Cardiac muscle cell (in vitro differentiated cells and primary cell): Measurements from ENCODE around the gene TMEM186. TPM values are rescaled to one million over a fixed set of nuclear protein-coding genes. Genes with fewer than 3 reads are reported as not detected.
"Not testable (repeated sequence)": the region's sequence is repeated elsewhere in the genome, so short reads cannot be mapped to it uniquely, and the experiment has no call there.

Source experiments
- DNase-seq, 2 donors: peaks; one replicate each; pipeline versions ENCODE4 v3.0.0 to v3.0.0-alpha.2; 2010 to 2017; ENCODE audit warnings: low read depth in 1 of 2, low spot score in 1 of 2
- H3K27ac ChIP-seq: fragments of 200-600 bp; sonication (generic); 2 replicates; pipeline ENCODE4 v1.5.1; 2016
- H3K27me3 ChIP-seq: fragments of 200-600 bp; sonication (generic); 2 replicates; pipeline ENCODE4 v1.6.0; 2016; ENCODE audit warnings: control low read depth
- H3K36me3 ChIP-seq: fragments of 200-600 bp; sonication (generic); 2 replicates; pipeline ENCODE4 v1.5.1; 2016; ENCODE audit warnings: control low read depth
- H3K4me1 ChIP-seq: fragments of 200-600 bp; sonication (generic); 2 replicates; pipeline ENCODE4 v1.8.1; 2017; ENCODE audit warnings: low read depth, mild to moderate bottlenecking, mixed run types
- H3K4me3 ChIP-seq: fragments of 200-600 bp; sonication (generic); 2 replicates; pipeline ENCODE4 v1.5.1; 2016; ENCODE audit warnings: mild to moderate bottlenecking
- H3K9me3 ChIP-seq: fragments of 200-600 bp; sonication (generic); 2 replicates; pipeline ENCODE4 v1.5.1; 2017; ENCODE audit warnings: low read depth, mild to moderate bottlenecking, control low read depth
- polyA plus RNA-seq: library from polyadenylated mRNA; unstranded; fragments of >200 nt; fragmentation: Nextera tagmentation; extraction: Ambion mirVana; gene quantifications from 2 replicates; pipeline ENCODE4 v1.2.1, GENCODE V29; 2016
- total RNA-seq: library from RNA; depleted of rRNA; stranded (reverse); fragments of >200 nt; gene quantifications from 2 replicates; pipeline ENCODE4 v1.2.3, GENCODE V29; 2016
- TF ChIP-seq, protein P1 (sequence below): IDR thresholded peaks from 2 replicates; pipeline ENCODE4 v1.5.1; 2012; ENCODE audit warnings: low read depth, mild to moderate bottlenecking, low read length

TMEM186 gene, protein sequence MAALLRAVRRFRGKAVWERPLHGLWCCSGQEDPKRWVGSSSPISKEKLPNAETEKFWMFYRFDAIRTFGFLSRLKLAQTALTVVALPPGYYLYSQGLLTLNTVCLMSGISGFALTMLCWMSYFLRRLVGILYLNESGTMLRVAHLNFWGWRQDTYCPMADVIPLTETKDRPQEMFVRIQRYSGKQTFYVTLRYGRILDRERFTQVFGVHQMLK
- total RNA-seq (8.1 TPM in 2 replicates), polyA plus RNA-seq (23.9 and 38.3 TPM in 2 replicates)

DNA sequence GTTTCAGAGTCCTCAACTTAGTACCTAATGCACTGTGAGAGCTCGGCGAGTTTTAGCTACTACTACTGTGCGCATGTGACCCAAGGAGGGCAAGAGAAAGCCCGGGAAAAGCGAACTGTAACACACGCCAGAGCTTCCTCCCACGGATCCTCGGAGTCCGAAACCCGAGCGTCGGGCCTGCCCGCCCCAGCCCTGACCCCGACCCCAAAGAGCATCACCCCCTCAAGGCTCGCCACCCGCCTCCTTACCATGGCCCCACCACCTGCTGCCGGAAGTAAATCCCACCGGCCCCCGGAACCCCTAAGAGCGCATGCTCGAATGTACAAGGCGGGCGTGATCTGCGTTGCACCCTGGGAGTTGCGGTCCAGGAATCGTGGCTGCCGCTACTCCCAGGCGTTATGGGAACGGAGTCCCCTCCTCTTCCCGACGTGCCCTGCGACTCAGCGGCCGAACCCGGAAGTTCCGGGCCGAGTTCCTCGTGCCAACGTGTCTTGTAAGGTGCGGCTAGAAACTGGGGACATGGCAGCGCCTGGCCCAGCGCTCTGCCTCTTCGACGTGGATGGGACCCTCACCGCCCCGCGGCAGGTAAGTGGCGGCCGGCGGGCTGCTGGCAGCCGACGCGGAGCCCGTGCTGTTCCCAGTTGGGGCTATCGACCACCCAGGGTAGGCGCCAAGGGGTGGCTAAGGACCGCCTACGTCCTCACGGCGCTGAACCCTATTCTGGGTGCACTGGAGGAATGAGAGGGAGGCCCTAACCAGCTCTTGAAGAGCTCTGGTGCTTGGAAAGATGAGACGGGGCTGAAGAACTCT, at the start of gene TMEM186, which contains the start of gene PMM2:
TMEM186 (minus strand) TSS at position 276 of the 810 bp plus-strand sequence; CDS start at position 251, 25 bp downstream.
PMM2 (plus strand) TSS at position 476 of the 810 bp plus-strand sequence; CDS start at position 520, 44 bp downstream.
- peak; percentile 97 to 98 for DNase-seq
- H3K36me3 ChIP-seq = peaks cover 8% of the 10 kb centered on the region
- TF ChIP-seq, protein P1, sequence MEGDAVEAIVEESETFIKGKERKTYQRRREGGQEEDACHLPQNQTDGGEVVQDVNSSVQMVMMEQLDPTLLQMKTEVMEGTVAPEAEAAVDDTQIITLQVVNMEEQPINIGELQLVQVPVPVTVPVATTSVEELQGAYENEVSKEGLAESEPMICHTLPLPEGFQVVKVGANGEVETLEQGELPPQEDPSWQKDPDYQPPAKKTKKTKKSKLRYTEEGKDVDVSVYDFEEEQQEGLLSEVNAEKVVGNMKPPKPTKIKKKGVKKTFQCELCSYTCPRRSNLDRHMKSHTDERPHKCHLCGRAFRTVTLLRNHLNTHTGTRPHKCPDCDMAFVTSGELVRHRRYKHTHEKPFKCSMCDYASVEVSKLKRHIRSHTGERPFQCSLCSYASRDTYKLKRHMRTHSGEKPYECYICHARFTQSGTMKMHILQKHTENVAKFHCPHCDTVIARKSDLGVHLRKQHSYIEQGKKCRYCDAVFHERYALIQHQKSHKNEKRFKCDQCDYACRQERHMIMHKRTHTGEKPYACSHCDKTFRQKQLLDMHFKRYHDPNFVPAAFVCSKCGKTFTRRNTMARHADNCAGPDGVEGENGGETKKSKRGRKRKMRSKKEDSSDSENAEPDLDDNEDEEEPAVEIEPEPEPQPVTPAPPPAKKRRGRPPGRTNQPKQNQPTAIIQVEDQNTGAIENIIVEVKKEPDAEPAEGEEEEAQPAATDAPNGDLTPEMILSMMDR = no peak
- H3K4me3 ChIP-seq = peak within 1 kb of the TSS; percentile 63
- peaks cover 7% of the 10 kb centered on the region for H3K4me1 ChIP-seq
- peak within 1 kb of the TSS; percentile 52 for H3K27ac ChIP-seq
- H3K27me3 ChIP-seq = no peaks in the 10 kb centered on the region
- no peaks in the 10 kb centered on the region for H3K9me3 ChIP-seq

DNA sequence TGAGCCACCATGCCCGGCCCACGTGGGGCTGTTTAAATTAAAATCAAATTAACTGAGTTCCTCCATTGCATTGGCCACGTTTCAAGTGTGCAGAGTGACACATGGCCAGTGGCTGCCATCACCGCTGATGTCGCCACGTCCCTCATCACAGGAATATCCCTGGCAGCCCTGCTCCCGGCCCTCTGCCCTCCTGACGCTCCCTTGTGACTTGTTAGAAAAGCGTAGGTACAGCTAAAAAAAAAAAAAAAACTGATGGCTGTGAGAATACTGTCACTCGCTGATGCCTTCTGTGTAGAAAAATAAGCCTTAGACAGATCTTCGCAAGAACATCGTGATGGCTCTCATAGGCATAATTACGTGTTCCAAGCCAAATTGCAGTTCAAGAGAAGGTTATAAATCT, 49.7 kb upstream of the TMEM186 start:
- H3K27me3 ChIP-seq = no peaks in the 10 kb centered on the region
- no peak overlapping the region for H3K27ac ChIP-seq
- H3K36me3 ChIP-seq = peaks cover 7% of the 10 kb centered on the region
- no peak overlapping the region for H3K4me3 ChIP-seq
- no peaks in the 10 kb centered on the region for H3K9me3 ChIP-seq
- TF ChIP-seq, protein P1 = no peak
- DNase-seq = no peak
- no peaks in the 10 kb centered on the region for H3K4me1 ChIP-seq

DNA sequence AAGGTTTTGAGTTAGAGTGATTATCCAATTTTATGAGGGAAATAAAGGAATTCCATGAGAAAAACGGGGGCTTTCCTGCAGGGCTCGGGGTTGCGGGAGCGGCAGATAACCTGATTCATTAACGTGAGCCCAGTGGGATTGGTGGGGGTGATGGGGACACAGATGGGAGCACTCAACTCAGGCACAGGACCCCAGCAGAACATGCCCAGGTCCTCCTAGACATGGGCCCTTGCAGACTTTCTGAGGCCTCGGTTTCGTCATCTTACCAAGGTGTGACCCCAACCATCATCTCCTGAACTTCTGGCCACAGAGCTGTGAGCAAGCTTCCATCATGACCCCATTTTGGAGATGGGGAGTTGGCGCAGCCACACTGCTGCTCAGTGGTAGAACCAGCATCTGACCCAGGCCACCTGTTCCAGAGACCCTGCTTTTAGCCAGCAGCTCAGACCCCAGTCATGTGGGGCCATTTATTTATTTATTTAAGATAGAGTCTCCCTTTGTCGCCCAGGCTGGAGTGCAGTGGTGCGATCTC, 49.0 kb upstream of the TMEM186 start:
- Histone ChIP-seq H3K27ac (no peak overlapping the region), H3K9me3 (no peaks in the 10 kb centered on the region), H3K4me3 (no peak overlapping the region), H3K27me3 (no peaks in the 10 kb centered on the region), H3K4me1 (no peaks in the 10 kb centered on the region), H3K36me3 (peaks cover 7% of the 10 kb centered on the region)
- no peak for DNase-seq
- TF ChIP-seq, protein P1 = no peak

DNA sequence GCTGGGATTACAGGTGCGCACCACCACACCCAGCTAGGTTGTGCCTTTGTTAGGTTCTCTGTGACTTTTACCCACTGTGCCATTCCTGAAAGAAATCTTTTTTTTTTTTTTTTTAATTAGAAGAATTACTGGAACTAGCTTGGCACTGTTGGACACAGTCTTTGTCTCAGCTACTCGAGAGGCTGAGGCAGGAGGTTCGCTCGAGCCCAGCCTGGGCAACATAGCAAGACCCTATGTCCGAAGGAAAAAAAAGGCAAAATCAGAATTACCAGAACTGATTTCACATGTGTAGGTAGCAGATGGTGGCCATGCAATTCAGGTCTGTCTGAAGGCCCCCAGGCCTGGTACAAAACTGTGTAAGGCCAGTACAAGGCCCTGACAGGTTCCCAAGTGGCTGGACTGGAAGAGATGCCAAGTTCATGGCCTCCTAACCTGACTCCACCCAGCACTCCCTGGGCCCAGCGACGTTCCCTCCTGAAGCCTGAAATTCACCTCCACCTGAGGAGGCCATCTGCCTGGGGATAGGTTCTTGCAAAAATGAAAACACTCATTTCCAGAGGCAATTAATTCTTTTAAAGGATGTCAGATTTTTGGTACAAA, 48.4 kb upstream of the TMEM186 start:
- Histone ChIP-seq H3K9me3 (no peaks in the 10 kb centered on the region), H3K27me3 (no peaks in the 10 kb centered on the region), H3K27ac (no peak overlapping the region), H3K4me1 (no peaks in the 10 kb centered on the region), H3K4me3 (no peak overlapping the region), H3K36me3 (peaks cover 7% of the 10 kb centered on the region)
- DNase-seq = no peak
- TF ChIP-seq, protein P1 = no peak

DNA sequence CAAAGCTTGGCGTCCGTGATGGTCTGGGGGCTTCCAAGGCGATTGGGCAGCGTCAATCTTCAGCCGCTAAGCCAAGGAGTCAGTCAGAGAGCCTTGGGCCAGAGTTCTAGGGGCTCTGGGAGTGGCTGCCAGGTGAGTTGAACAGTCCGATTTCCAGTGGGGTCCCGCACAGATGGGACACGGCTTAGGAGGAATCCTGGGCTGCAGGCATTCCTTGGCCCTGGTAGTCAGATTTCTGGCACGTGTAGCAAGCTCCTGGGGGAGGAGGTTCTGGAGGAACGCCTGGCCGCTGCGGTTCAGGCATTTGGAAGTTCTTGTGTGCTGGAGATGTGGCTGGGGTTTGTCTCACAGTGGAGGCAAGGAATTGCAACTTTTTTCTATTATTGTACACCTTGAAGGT, 45.9 kb upstream of the TMEM186 start:
- not testable (repeated sequence) for DNase-seq, H3K4me3 ChIP-seq, H3K4me1 ChIP-seq, H3K27me3 ChIP-seq, H3K27ac ChIP-seq, H3K36me3 ChIP-seq, H3K9me3 ChIP-seq

DNA sequence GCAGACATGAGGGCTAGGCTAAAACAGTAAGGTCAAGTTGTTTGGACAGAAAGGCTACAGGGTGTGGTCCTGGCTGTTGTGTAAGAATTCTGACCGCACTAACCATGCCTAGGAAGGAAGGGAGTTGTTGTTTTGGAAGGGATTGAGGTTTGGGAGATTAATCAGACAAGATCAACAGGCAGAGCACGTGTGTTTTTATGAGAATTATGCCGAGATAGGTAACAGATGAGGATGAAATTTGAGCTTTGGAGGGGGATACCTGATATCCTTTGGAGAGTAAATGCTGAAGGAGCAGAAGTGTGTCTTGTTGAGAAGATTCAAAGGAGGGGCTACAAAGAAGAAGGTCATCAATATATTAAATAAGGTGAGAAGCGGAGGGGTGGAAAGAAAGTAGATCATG, 44.6 kb upstream of the TMEM186 start:
- not testable (repeated sequence) for H3K4me1 ChIP-seq, H3K27me3 ChIP-seq, H3K36me3 ChIP-seq, H3K27ac ChIP-seq, H3K9me3 ChIP-seq, H3K4me3 ChIP-seq, DNase-seq

DNA sequence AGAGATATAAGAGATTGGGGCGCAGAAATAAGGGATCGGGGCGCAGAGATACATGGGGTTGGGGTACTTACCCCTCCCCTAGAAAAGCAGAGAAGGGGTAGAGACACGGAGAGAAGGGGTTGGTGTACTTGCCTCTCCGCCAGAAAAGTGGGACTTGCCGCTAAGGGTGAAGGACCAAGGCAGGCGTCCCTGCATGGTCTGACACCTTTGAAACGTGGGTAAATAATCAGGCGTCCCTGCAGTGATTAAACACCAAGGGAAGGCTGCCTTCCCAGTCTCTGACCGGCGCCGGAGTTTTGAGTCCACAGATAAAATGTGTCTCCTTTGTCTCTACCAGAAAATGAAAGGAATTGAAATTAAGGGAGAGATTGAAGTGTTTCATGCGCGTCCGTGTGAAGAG, 40.2 kb upstream of the TMEM186 start:
- not testable (repeated sequence) for H3K4me3 ChIP-seq, H3K36me3 ChIP-seq, DNase-seq, H3K4me1 ChIP-seq, H3K27ac ChIP-seq, H3K27me3 ChIP-seq, H3K9me3 ChIP-seq

DNA sequence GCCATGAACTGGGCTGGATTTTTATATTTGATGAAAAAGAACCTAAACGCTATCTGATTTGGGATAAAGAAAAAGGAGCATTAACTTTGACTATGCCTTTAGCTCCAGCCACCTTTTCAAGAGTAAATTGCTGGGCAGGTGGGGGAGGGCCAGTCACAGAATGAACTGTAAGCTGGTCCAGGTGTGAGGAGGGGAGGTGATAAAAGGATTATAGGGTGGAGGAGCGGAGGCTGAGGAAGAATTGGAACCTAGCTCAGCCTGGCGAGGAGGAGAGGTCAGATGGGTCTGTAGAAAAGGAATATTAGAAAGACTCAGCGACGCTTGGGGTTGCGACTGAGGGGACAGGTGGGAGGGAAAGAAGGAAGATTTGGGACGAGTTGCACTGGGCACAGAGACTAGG, 39.4 kb upstream of the TMEM186 start:
- H3K27ac ChIP-seq, H3K36me3 ChIP-seq, DNase-seq, H3K4me3 ChIP-seq, H3K27me3 ChIP-seq, H3K9me3 ChIP-seq, H3K4me1 ChIP-seq: not testable (repeated sequence)
